H9 (cell line): ENCODE data around the gene STX7. TPM values are rescaled to one million over a fixed set of nuclear protein-coding genes. Genes with fewer than 3 reads are reported as not detected.

Experiments
- DNase-seq: peaks from one replicate; pipeline ENCODE4 v3.0.0-alpha.2; 2017
- H2AFZ ChIP-seq: one replicate; pipeline ENCODE4 v1.6.1; 2013; ENCODE audit warnings: mild to moderate bottlenecking, low read length, control low read depth, moderate library complexity
- H2AK5ac ChIP-seq: 2 replicates; pipeline ENCODE4 v1.6.1; 2013; ENCODE audit warnings: low read length, control low read depth, mixed read lengths; ENCODE audit not compliant: insufficient read length
- H2BK120ac ChIP-seq: one replicate; pipeline ENCODE4 v1.6.1; 2013; ENCODE audit warnings: low read depth, mild to moderate bottlenecking, low read length, control low read depth, inconsistent platforms; ENCODE audit not compliant: poor library complexity, severe bottlenecking
- H2BK12ac ChIP-seq: 2 replicates; pipeline ENCODE4 v1.6.1; 2013; ENCODE audit warnings: low read length, control low read depth, mixed read lengths, low read depth; ENCODE audit not compliant: insufficient read length
- H2BK15ac ChIP-seq: 2 replicates; pipeline ENCODE4 v1.6.1; 2013; ENCODE audit warnings: low read depth, low read length, control low read depth
- H2BK20ac ChIP-seq: one replicate; pipeline ENCODE4 v1.6.1; 2013; ENCODE audit warnings: low read depth, mild to moderate bottlenecking, low read length, control low read depth, inconsistent platforms; ENCODE audit not compliant: poor library complexity, severe bottlenecking
- H2BK5ac ChIP-seq: 2 replicates; pipeline ENCODE4 v1.6.1; 2013; ENCODE audit warnings: low read length, control low read depth, mixed read lengths; ENCODE audit not compliant: insufficient read length
- H3K14ac ChIP-seq: 2 replicates; pipeline ENCODE4 v1.6.1; 2013; ENCODE audit warnings: low read length, control low read depth; ENCODE audit not compliant: insufficient read depth
- H3K18ac ChIP-seq: 2 replicates; pipeline ENCODE4 v1.6.1; 2013; ENCODE audit warnings: low read depth, mild to moderate bottlenecking, mixed read lengths, low read length, control low read depth; ENCODE audit not compliant: insufficient read length
- H3K23ac ChIP-seq: 2 replicates; pipeline ENCODE4 v1.6.1; 2013; ENCODE audit warnings: low read length, control low read depth, mixed read lengths, low read depth; ENCODE audit not compliant: insufficient read length
- H3K23me2 ChIP-seq: 2 replicates; pipeline ENCODE4 v1.6.1; 2013; ENCODE audit warnings: low read depth, mild to moderate bottlenecking, mixed read lengths, low read length, control low read depth; ENCODE audit not compliant: insufficient read length, poor library complexity, severe bottlenecking
- H3K27ac ChIP-seq: 2 replicates; pipeline ENCODE4 v1.5.1; 2013; ENCODE audit warnings: low read length, control low read depth, mixed read lengths, low read depth; ENCODE audit not compliant: insufficient read length
- H3K27me3 ChIP-seq: 2 replicates; pipeline ENCODE4 v1.6.1; 2013; ENCODE audit warnings: low read length, control low read depth, inconsistent platforms; ENCODE audit not compliant: insufficient read depth
- H3K4ac ChIP-seq: 2 replicates; pipeline ENCODE4 v1.6.1; 2013; ENCODE audit warnings: low read depth, mild to moderate bottlenecking, control low read depth, inconsistent platforms, low read length, moderate library complexity
- H3K4me1 ChIP-seq: 2 replicates; pipeline ENCODE4 v1.6.1; 2013; ENCODE audit warnings: low read length, control low read depth, inconsistent platforms; ENCODE audit not compliant: insufficient read depth
- H3K4me2 ChIP-seq: 2 replicates; pipeline ENCODE4 v1.6.1; 2013; ENCODE audit warnings: low read length, control low read depth, mixed read lengths; ENCODE audit not compliant: insufficient read length, insufficient read depth
- H3K56ac ChIP-seq: 2 replicates; pipeline ENCODE4 v1.6.1; 2013; ENCODE audit warnings: low read depth, mild to moderate bottlenecking, mixed read lengths, low read length, control low read depth; ENCODE audit not compliant: insufficient read length
- H3K79me1 ChIP-seq: 2 replicates; pipeline ENCODE4 v1.6.1; 2013; ENCODE audit warnings: low read depth, mild to moderate bottlenecking, moderate library complexity, low read length, control low read depth, inconsistent platforms; ENCODE audit not compliant: insufficient read depth, poor library complexity, severe bottlenecking
- H3K79me2 ChIP-seq: 2 replicates; pipeline ENCODE4 v1.6.1; 2013; ENCODE audit warnings: low read length, control low read depth, inconsistent platforms; ENCODE audit not compliant: insufficient read depth
- H3K9ac ChIP-seq: 2 replicates; pipeline ENCODE4 v1.6.1; 2013; ENCODE audit warnings: low read length, control low read depth, mixed read lengths; ENCODE audit not compliant: insufficient read length; ENCODE audit errors: extremely low read depth
- H3K9me3 ChIP-seq: one replicate; pipeline ENCODE4 v1.6.1; 2013; ENCODE audit warnings: low read depth, low read length, inconsistent platforms; ENCODE audit not compliant: control insufficient read depth
- H3T11ph ChIP-seq: one replicate; pipeline ENCODE4 v1.6.1; 2013; ENCODE audit warnings: mild to moderate bottlenecking, low read length, control low read depth, inconsistent platforms
- H4K20me1 ChIP-seq: one replicate; pipeline ENCODE4 v1.6.1; 2013; ENCODE audit not compliant: control insufficient read depth, insufficient read length, insufficient read depth
- H4K5ac ChIP-seq: 2 replicates; pipeline ENCODE4 v1.6.1; 2013; ENCODE audit warnings: low read depth, mild to moderate bottlenecking, mixed read lengths, low read length, control low read depth; ENCODE audit not compliant: insufficient read length
- H4K8ac ChIP-seq: replicated peaks from 2 replicates; pipeline ENCODE4 v1.6.1; 2013; ENCODE audit warnings: low read length, control low read depth, mixed read lengths, low read depth; ENCODE audit not compliant: insufficient read length
- H4K91ac ChIP-seq: 2 replicates; pipeline ENCODE4 v1.6.1; 2013; ENCODE audit warnings: low read depth, mild to moderate bottlenecking, moderate library complexity, mixed read lengths, low read length, control low read depth; ENCODE audit not compliant: insufficient read length
- H3K27ac Mint-ChIP-seq, 3 experiments: 2 replicates in 2 of 3; 3 replicates in 1 of 3; pipeline ENCODE4 v1.8.0; 2020 to 2021; ENCODE audit warnings: mixed read lengths in 3 of 3, mild to moderate bottlenecking in 1 of 3, moderate library complexity in 1 of 3
- H3K27me3 Mint-ChIP-seq: 2 replicates; pipeline ENCODE4 v1.8.0; 2021; ENCODE audit warnings: low read depth, mild to moderate bottlenecking, moderate library complexity, mixed read lengths
- H3K36me3 Mint-ChIP-seq, 3 experiments: 2 replicates in 2 of 3; 3 replicates in 1 of 3; pipeline ENCODE4 v1.8.0; 2020 to 2021; ENCODE audit warnings: low read depth in 3 of 3, mixed read lengths in 3 of 3; ENCODE audit not compliant: insufficient read depth in 1 of 3
- H3K4me1 Mint-ChIP-seq, 2 experiments: 2 replicates each; pipeline ENCODE4 v1.8.0; 2020; ENCODE audit warnings: mixed read lengths in 2 of 2
- H3K4me3 Mint-ChIP-seq, 2 experiments: 2 replicates in 1 of 2; 3 replicates in 1 of 2; pipeline ENCODE4 v1.8.0; 2020 to 2021; ENCODE audit warnings: mild to moderate bottlenecking in 2 of 2, mixed read lengths in 2 of 2, moderate library complexity in 1 of 2
- H3K9me3 Mint-ChIP-seq, 2 experiments: 2 replicates in 1 of 2; 3 replicates in 1 of 2; pipeline ENCODE4 v1.8.0; 2020; ENCODE audit warnings: mild to moderate bottlenecking in 2 of 2, mixed read lengths in 2 of 2, moderate library complexity in 1 of 2
- CTCF ChIP-seq: fragments of 200-600 bp; sonication (generic); conservative IDR thresholded peaks from 3 replicates; pipeline ENCODE4 v1.8.0; 2021; ENCODE audit warnings: antibody characterized with exemption, mild to moderate bottlenecking
- WGBS: extraction: QIAGEN DNeasy Blood & Tissue Kit; methylation state at CpG from one replicate; pipeline ENCODE4 v1.1.7; 2013; ENCODE audit warnings: missing lambda C conversion rate, low lambda C conversion rate, mixed read lengths; ENCODE audit not compliant: insufficient read length; ENCODE audit errors: extremely low coverage; 5-methylcytosine and 5-hydroxymethylcytosine counted together
- total RNA-seq: library from RNA; stranded (reverse); gene quantifications from 2 replicates; pipeline ENCODE4 v1.2.1, GENCODE V29; 2021

The STX7 gene
- total RNA-seq, 1 experiment from 2014 or later = 30.0 TPM

- H3K27me3 ChIP-seq = peaks cover 17% of the 10 kb centered on the region
- no peak overlapping the region for H3K56ac ChIP-seq
- no peak overlapping the region for H4K91ac ChIP-seq
- no peak overlapping the region for H2BK12ac ChIP-seq
- no peak overlapping the region for H3T11ph ChIP-seq
- H3K4me1 ChIP-seq = no peaks in the 10 kb centered on the region; the same call in 1 of the 2 replicates
- no peak overlapping the region for H3K14ac ChIP-seq
- Mint-ChIP-seq H3K27me3 (peaks cover 49% of the 10 kb centered on the region), H3K27ac (no peak overlapping the region), H3K4me1 (peaks cover 6 to 14% of the 10 kb centered on the region in 2 experiments; a peak in 2 of 4 replicates), H3K36me3 (no peaks in the 10 kb centered on the region), H3K9me3 (no peaks in the 10 kb centered on the region), H3K4me3 (no peak overlapping the region)
- H2BK5ac ChIP-seq = no peak overlapping the region
- no peak overlapping the region for H4K5ac ChIP-seq
- H3K9ac ChIP-seq = no peak overlapping the region
- H3K79me1 ChIP-seq = no peaks in the 10 kb centered on the region
- H3K18ac ChIP-seq = no peak overlapping the region
- H2AFZ ChIP-seq = no peak overlapping the region
- H3K9me3 ChIP-seq = no peaks in the 10 kb centered on the region
- H3K79me2 ChIP-seq = no peaks in the 10 kb centered on the region
- no peak overlapping the region for H2AK5ac ChIP-seq
- no peak overlapping the region for H3K27ac ChIP-seq
- no peak overlapping the region for H2BK120ac ChIP-seq
- H3K23ac ChIP-seq = no peak overlapping the region
- H4K20me1 ChIP-seq = no peaks in the 10 kb centered on the region
- H3K23me2 ChIP-seq = peaks cover 12% of the 10 kb centered on the region
- no peak overlapping the region for H4K8ac ChIP-seq
- no peak overlapping the region for H2BK15ac ChIP-seq
- no CpG with 5 or more reads among the region's 2 CpGs for whole genome bisulfite sequencing
- H3K4ac ChIP-seq = no peak overlapping the region
- no peak overlapping the region for H2BK20ac ChIP-seq
- no peak for TF ChIP-seq CTCF
- no peak for DNase-seq
- no peak overlapping the region for H3K4me2 ChIP-seq
Measured at GRCh38 chr6:132405143-132405915, 107.6 kb downstream of the STX7 start.
